HG02759 (cell line): ENCODE measurements around the gene RBFA.

ENCODE experiments used
- ATAC-seq: cut with Tn5 transposase; IDR thresholded peaks from one replicate; pipeline ENCODE4 v1.9.1; 2021; ENCODE audit warnings: mild to moderate bottlenecking, moderate library complexity; ENCODE audit not compliant: unreplicated experiment

Gene RBFA

GRCh38 chr18:80070825-80071224, 36.6 kb downstream of the RBFA start:
- ATAC-seq, result no peak

GRCh38 chr18:80074183-80074582, 39.9 kb downstream of the RBFA start:
- no peak for ATAC-seq

DNA sequence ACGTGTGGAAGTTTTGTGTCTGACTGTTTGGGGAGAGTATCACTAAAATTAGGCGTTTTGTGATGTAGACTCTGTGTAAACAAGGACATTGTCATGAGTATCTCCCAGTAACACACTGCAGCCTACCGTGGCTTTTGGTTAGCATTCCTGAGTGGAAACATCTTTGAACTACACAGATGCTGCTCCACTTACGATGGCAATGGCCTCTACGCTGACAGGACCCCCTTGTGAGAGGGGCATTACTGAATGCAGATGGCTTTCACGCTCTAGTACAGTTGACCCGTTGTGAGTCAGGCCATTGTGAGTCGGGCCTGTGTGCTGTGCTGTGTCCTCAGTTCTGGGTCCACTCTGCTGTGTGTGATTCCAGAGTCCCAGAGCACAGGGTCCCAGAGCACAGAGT, 40.5 kb downstream of the RBFA start:
- no peak for ATAC-seq

DNA sequence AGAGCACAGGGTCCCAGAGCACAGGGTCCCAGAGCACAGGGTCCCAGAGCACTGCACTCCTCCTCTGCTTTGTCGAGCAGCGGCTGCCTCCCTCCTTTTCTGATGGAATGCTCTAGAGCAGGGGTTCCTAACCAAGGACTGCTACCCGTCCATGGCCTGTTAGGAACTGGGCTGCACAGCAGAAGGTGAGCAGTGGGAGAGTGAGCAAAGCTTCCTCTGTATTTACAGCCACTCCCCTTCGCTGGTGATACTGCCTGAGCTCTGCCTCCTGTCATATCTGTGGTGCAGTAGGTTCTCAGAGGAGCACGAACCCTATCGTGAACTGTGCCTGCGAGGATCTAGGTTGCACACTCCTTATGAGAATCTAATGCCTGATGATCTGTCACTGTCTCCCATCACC, 41.7 kb downstream of the RBFA start:
- ATAC-seq, result no peak

DNA sequence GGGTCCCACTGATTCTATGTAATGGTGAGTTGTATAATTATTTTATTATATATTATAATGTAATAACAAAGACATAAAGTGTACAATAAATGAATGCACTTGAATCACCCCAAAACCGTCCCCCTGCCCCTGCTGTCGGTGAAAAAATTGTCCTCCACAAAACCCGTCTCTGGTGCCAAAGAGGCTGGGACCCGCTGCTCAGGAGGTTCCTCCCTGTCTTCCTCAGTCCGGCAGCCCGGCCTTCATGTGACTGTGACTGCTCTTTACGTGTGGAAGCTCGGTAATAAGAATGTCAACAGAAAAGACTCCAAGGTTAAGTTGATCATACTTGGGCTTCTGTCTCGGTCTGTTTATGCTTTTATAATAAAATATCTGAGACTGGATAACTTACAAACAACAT, 42.1 kb downstream of the RBFA start:
- no peak for ATAC-seq

GRCh38 chr18:80077873-80078272, 43.6 kb downstream of the RBFA start:
- ATAC-seq, result no peak
